ENCODE measurements around the gene LITAFD. TPM values are rescaled to one million over a fixed set of nuclear protein-coding genes. Genes with fewer than 3 reads are reported as not detected.

Gene LITAFD
- total RNA-seq, 1 experiment from 2014 or later = not detected

- H3K4me1 ChIP-seq (ENCODE audit: insufficient read depth, low read length) = no peaks in the 10 kb centered on the region
- ChIA-PET POLR2A (ENCODE audit: unreplicated experiment) (no interaction called here), CTCF (no interaction called here)
- no peak overlapping the region for H3K9ac ChIP-seq (ENCODE audit: low read length)
- H3K36me3 ChIP-seq (ENCODE audit: low read depth, low read length) = peaks cover 31% of the 10 kb centered on the region
- no peaks in the 10 kb centered on the region for H3K9me3 ChIP-seq (ENCODE audit: low read length)
- TF ChIP-seq EZH2phosphoT487 (IDR thresholded peaks at IDR 0.05; ENCODE audit: borderline replicate concordance, low read length) = no peak
- TF ChIP-seq EZH2 (IDR thresholded peaks at IDR 0.05; ENCODE audit: low read length, unreplicated experiment) = no peak
- no peak for TF ChIP-seq CTCF (conservative IDR thresholded peaks at IDR 0.05; ENCODE audit: low read depth, low read length)
- H3K27ac ChIP-seq (ENCODE audit: low read length) = no peak overlapping the region
- no peak overlapping the region for H2AFZ ChIP-seq (ENCODE audit: low read length)
- no peak for DNase-seq
- intact Hi-C loops (cut with micrococcal nuclease) = no loop called here
- no TSS peak for BruUV-seq (replicated peaks)
- peaks cover 80% of the 10 kb centered on the region for H3K79me2 ChIP-seq (ENCODE audit: low read length)
- H3K27me3 ChIP-seq (ENCODE audit: low read length) = no peaks in the 10 kb centered on the region
- H3F3A ChIP-seq (ENCODE audit: low read length, unreplicated experiment) = no peaks in the 10 kb centered on the region
- H3K4me2 ChIP-seq (ENCODE audit: low read length) = no peak overlapping the region
- H4K20me1 ChIP-seq (ENCODE audit: low read length) = peaks cover 52% of the 10 kb centered on the region
- no peaks in the 10 kb centered on the region for H3K9me2 ChIP-seq (replicated peaks; ENCODE audit: low read length)
- H3K4me3 ChIP-seq (ENCODE audit: low read length) = no peak overlapping the region
- no peak for ATAC-seq
Observed at GRCh38 chr16:8926827-8927226, 44.7 kb downstream of the LITAFD start.

DNA sequence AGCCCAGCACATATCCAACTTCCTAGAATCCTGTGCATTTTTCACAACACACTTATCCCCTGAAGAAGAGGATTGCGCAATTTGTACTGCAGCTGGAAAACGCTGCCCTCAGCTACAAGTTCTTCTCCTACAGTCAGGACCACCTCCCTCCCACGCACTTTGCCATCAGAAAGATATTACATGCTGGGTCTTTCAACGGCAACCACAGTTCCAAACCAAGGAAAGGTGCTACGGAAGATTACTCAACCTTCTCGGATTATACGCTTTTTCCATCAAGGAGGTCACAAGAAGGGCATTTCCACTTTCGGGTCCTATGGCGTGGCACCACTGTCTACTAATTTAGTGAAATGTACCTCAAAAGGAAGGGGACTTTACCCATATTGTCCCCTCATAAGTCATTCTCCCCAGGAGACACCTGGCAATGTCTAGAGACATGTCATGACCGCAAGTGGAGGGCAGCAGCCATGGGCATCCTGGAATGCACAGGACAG lies 46.4 kb downstream of the LITAFD start:
- Histone ChIP-seq H3F3A (ENCODE audit: low read length, unreplicated experiment) (no peaks in the 10 kb centered on the region), H3K79me2 (ENCODE audit: low read length) (peaks cover 97% of the 10 kb centered on the region), H4K20me1 (ENCODE audit: low read length) (peaks cover 63% of the 10 kb centered on the region), H2AFZ (ENCODE audit: low read length) (no peak overlapping the region), H3K9me3 (ENCODE audit: low read length) (no peaks in the 10 kb centered on the region), H3K4me1 (ENCODE audit: insufficient read depth, low read length) (no peaks in the 10 kb centered on the region), H3K27ac (ENCODE audit: low read length) (no peak overlapping the region), H3K27me3 (ENCODE audit: low read length) (no peaks in the 10 kb centered on the region), H3K4me2 (ENCODE audit: low read length) (no peak overlapping the region), H3K9me2 (replicated peaks; ENCODE audit: low read length) (no peaks in the 10 kb centered on the region), H3K9ac (ENCODE audit: low read length) (no peak overlapping the region), H3K4me3 (ENCODE audit: low read length) (no peak overlapping the region), H3K36me3 (ENCODE audit: low read depth, low read length) (peaks cover 23% of the 10 kb centered on the region)
- ChIA-PET CTCF (no interaction called here), POLR2A (ENCODE audit: unreplicated experiment) (no interaction called here)
- intact Hi-C loops (cut with micrococcal nuclease) = no loop called here
- no peak for DNase-seq
- no peak for ATAC-seq
- TF ChIP-seq EZH2 (IDR thresholded peaks at IDR 0.05; ENCODE audit: low read length, unreplicated experiment) (no peak), CTCF (conservative IDR thresholded peaks at IDR 0.05; ENCODE audit: low read depth, low read length) (no peak), EZH2phosphoT487 (IDR thresholded peaks at IDR 0.05; ENCODE audit: borderline replicate concordance, low read length) (no peak)
- no TSS peak for BruUV-seq (replicated peaks)

DNA sequence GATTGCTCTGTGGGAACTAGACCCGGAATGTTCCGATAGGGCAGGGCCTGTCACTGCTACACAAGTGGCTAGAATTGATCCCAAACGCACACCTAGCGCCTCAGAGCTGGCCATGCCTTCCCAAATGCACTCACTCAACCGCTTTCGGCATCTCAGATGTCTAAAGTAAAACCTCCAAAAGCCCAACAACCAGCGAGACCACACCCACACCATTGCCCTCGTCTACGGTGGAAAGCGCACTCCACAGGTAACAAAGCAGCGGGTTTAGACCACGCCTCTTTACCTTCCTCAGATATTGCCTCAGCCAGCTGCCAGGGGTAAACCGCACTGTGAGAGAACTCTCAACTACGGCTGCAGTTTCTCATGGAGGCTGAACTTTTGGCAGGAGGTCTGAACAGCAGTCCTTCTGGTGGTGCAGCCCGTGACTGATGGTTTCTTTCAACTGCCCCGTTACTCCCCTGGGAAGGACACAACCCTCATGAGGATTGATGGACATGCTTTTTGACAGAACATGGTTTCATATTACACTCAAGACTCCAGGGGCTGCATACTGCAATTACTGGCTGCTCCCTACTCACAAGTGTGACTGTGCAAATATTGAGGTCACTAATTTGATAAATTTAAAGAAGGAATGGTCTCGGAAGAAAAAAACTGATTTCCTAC lies 47.1 kb downstream of the LITAFD start:
- ATAC-seq (no peak), DNase-seq (no peak)
- H3K36me3 ChIP-seq (ENCODE audit: low read depth, low read length) = peaks cover 23% of the 10 kb centered on the region
- ChIA-PET POLR2A (ENCODE audit: unreplicated experiment) (no interaction called here), CTCF (no interaction called here)
- H3K4me1 ChIP-seq (ENCODE audit: insufficient read depth, low read length) = no peaks in the 10 kb centered on the region
- TF ChIP-seq EZH2 (IDR thresholded peaks at IDR 0.05; ENCODE audit: low read length, unreplicated experiment) = no peak
- no peak for TF ChIP-seq EZH2phosphoT487 (IDR thresholded peaks at IDR 0.05; ENCODE audit: borderline replicate concordance, low read length)
- TF ChIP-seq CTCF (conservative IDR thresholded peaks at IDR 0.05; ENCODE audit: low read depth, low read length) = no peak
- no peaks in the 10 kb centered on the region for H3F3A ChIP-seq (ENCODE audit: low read length, unreplicated experiment)
- no peaks in the 10 kb centered on the region for H3K9me2 ChIP-seq (replicated peaks; ENCODE audit: low read length)
- H3K9ac ChIP-seq (ENCODE audit: low read length) = no peak overlapping the region
- intact Hi-C loops (cut with micrococcal nuclease) = no loop called here
- H3K4me2 ChIP-seq (ENCODE audit: low read length) = no peak overlapping the region
- H2AFZ ChIP-seq (ENCODE audit: low read length) = no peak overlapping the region
- no peak overlapping the region for H3K4me3 ChIP-seq (ENCODE audit: low read length)
- H3K27ac ChIP-seq (ENCODE audit: low read length) = no peak overlapping the region
- no peaks in the 10 kb centered on the region for H3K9me3 ChIP-seq (ENCODE audit: low read length)
- no TSS peak for BruUV-seq (replicated peaks)
- peaks cover 97% of the 10 kb centered on the region for H3K79me2 ChIP-seq (ENCODE audit: low read length)
- no peaks in the 10 kb centered on the region for H3K27me3 ChIP-seq (ENCODE audit: low read length)
- peaks cover 63% of the 10 kb centered on the region for H4K20me1 ChIP-seq (ENCODE audit: low read length)

Data from PC-3 (cell line).